NCI-H226 (cell line): ENCODE measurements around the gene LPIN3.

Source experiments
- DNase-seq: peaks from one replicate; pipeline ENCODE4 v3.0.0-alpha.2; 2015

The LPIN3 gene

DNA sequence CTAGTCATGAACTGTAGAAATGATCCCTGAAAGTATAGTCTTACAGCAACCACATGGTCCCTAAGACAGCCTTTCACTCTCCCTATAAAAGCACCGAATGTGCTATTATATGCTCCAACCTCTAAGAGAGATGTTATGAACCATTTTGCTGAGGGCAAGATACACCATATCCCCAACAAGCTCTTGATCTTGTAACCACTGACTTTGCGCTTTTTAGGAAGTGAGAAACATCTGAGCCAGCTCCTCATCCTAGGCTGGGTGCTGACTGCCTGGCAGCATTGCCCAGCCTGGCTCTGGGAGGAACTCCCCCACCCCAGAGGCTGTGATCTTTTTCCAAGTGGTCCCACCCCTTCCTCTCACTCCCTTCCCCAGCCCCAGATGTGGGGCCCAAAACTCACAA, 29.1 kb downstream of the LPIN3 start:
- no peak for DNase-seq

DNA sequence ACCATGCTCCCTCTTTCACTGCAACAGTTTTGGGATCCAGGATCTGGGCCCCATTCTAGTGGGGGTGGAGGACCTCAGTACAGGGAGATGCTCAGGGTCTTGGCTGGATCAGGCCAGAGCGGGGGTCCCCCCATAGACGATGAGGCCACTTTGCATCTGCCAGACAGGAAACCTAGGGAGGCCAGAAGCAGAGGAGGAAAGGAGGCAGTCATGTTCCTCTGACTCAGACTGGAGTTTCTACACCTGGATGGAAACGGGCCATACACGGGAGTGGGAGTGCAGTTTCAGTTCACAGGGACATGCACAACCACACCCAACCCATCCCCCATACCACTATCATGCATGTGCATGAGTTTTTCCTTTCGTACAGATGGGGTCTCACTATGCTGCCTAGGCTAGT, 29.6 kb downstream of the LPIN3 start:
- no peak for DNase-seq

DNA sequence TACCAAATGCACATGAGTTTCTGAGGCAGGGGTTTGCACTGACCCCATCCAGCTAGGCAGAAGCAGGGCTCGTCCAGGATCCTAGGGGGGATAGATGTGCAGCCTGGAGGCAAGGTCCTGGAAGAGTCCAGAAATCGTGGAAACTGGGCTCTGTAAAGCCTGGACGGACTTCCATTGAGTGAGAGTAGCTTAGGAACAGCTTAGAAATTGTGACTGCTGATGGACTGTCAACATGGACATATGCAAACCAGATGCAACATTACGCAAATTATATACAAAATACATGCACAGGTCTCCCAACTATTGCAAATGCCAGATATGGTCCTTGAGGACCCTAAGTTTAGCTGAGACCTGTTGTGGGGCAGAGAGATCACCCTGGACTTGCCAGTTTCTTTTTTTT, 30.8 kb downstream of the LPIN3 start:
- no peak for DNase-seq

DNA sequence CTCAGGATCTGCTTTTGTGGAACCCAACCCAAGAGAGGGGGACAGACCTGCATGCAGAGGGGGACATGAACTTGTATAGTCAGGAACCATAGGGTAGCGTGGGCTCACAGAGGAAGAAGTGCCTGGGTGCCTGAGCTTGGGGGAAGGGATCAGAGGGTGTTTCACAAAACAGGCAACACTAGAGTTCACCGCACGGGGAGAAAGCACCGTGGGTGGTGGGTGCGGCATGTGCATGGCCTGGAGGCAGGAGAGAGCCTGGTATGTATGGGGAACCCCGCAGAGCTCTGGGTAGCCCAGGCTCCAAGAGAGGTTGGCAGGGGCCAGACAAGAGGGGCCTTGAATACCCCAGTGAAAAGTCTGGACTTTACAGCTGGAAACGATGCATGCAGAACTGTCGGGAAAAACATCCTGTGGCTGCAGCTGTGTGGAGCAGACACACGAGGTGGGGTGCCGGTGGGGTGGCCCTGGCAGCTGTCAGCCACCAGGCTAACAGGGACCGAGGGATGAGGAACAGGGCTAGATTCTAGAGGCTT, 32.7 kb downstream of the LPIN3 start:
- DNase-seq: no peak

DNA sequence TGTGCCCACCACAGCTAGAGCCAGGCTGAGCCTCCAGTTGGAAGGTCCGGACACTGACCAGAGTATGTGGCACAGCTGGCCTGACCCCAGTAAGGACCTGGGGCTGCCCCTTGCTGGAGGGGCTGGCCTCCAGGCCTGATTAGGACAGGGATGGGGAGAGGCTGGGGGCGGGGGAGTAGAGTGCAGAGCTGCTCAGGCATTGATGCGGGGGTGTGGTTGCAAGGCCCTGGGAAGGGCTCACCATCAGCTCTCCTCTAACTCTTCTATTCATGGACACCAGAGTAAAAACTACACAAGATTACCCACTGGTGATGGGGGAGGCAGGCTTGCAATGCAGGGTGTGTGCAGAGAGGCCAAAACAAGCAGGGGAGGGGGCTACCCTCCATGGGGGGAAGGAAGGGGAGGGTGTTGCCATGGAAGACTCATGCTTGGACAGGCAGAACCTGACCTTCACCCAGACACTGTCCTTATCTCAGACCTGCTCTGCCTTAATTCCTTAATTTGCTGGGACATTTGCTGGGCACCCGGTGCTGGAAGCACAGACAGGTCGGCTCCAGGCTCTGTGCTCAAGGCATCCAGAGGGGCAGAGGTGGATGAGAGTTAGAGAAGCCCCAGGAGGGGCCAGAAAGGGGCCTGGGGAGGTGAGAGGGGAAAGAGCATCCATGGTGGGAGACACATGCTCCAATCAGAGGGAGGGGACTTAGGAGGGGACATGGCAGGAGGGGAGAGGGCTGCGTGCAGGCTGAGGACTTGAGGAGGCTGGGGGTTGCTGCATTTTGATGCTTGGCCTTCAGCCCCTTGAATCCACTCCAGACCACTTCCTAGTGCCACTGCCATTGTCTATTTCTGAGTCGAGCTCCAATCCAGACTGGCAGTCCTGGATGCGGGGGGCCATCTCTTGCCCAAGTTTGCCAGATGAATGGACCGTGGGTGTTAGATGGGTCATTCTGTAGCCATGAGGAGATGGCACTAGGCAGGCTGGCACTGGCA, 33.6 kb downstream of the LPIN3 start:
- DNase-seq: no peak

DNA sequence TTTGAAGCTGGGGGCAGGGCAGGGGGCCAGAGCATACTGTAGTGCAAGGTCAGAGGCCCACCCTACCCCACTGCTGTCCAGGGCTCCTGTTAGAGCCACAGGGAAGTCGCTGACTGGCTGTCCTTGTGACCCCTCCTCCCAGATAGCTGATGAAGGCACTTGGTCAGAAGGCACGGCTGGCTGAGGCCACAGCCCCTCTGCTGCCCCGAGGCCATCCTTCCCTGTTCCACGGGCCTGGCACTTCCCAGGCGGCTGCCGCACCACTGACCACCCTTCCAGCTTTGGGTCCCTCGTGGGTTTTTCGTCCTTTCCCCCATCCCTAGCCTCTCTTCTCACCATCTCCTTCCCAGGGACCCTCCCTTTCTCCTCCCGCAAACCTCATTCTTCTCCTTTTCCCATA, 35.2 kb downstream of the LPIN3 start:
- DNase-seq: no peak

DNA sequence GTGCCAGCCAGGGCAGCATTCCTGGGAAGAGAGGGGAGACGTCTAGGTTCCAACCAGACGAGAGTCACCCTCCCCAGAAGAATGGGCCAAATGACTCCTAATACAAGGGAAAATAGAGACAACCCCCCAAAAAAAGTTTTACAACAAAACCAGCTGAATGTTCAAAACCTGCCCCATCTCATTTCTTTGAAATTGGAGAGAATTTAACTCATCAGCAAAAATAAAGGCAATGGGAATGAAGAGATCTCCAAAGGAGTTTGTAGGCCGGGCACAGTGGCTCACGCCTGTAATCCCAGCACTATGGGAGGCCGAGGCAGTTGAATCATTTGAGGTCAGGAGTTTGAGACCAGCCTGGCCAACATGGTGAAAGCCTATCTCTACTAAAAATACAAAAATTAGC, 35.7 kb downstream of the LPIN3 start:
- no peak for DNase-seq

DNA sequence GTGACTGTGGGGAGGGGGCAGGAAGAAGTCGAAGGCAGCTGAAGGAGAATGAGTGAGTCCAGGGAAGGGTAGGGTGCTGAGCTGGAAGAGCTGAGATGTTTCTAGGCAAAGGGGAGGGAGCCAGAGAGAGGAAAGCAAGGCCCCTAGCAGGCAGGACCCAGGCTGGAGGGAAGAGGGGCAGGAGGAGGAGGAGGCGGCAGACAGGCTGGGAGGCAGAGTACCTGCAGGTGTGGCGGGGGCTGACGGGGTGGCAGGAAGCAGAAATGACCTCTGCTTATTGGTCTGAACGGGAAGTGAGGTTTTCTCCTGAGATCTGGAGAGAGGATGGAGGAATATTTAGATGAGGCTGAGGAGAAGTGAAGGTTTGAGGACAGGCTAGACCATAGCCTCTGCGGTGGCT, 36.7 kb downstream of the LPIN3 start:
- no peak for DNase-seq

DNA sequence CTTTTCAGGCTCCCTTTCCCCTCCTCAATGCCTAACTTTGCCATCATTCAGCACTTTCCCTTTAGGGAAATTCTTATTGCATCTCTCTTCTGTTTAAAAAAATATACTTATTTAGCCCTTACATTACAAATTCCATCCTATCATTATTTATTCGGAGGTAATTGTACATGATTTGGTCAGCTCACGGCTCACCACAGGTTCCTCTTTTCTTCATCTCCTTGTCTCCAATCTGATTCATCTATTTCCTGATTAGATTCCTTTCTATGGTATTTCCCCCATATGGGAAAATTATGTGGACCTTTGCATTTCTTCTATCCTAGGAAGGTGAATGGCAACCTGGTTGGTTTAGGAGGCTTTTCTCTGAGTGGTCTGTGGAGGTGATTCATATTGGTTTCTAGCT, 38.9 kb downstream of the LPIN3 start:
- DNase-seq: no peak

DNA sequence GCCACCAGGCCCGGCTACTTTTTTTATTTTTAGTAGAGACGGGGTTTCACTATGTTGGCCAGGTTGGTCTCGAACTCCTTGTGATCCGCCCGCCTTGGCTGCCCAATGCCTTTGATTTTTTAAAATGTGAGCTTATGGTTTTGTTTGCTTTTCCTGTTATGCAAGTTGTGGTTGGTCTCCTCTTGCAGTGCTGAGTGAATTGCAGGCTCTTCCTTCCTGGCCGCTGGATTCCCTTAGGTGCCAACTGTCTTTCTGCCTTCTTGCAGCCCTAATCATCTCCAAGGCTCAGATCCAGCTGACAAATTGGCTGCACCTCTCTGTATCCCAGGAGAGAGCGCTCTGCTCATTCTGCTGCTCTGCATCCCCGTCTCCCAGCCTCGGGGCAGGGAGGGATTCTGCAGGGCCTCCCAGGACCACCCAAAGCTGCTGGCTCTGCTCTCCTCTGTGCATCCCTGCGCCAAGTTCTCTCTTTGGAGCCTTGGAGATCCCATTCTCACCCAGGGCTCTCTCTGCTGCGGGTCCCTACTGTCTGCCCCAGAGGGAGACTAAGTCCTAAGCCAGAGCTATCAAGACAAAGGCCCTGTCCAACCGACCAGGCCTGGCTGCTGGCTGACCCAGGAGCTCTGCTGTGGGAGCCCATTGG, 40.1 kb downstream of the LPIN3 start:
- DNase-seq: no peak

DNA sequence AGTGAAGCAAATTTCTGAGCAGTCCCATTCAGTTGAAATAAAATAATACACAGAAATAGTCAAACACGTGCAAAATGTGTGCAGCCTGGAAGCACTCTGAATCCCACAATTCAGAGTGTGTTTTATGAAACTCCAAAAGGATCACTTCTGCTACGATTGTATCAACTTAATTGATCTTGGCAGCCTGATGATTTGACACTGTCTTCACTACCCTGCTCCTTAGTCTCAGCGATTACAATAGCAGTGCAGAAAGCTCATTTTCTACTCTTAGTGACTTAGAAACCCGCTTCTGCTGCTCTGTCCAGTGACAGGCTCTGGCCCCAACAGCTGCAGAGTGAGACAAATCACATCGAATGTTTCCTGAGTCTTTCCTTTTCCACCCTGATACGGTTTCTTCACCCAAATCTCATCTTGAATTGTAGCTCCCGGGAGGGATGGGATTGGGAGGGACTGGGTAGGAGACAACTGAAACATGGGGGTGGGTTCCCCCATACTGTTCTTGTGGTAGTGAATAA, 42.2 kb downstream of the LPIN3 start:
- no peak for DNase-seq

DNA sequence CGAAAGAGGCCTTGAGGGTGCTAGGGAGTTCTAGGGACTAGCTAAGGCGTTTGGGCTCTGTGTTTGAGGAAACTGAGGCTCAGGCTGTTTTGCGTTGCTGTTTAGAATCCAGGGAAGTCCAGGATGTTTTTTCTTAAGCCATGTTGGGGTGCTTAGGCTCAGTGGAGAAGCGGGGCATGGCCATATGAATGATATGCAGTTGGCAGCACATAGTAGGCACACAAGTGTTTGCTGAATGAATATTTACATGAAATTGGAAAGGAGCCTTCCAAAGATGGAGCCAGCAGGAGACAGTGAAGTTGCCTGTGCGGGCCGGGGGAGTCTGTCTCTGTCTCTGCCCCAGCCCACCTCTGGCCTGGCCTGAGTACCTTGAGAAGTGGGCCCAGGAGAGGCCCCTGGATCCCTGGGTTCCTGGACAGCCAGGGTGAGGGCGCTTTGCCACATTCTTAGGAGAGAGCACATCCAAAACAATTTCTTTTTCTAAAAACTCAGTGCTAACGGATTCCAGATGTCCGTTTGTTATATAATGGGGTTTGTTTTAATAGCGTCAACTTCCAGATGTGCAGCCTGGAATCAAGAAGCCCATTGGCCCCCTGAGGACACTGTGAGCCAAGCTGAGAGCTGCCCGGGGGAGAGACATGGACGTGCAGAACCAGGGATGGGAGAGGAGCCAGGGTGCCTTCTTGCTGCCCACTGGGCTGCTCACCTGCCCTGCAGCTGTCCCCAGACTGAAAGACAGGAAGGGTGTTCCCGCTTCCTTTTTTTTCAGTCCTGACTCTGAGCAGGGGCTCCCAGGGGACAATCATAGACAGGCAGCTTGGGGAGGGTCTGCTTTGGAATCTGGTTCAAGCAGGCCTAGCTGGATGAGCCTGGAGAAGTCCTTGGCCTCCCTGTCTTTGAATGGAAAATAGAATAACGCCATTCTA, 46.1 kb downstream of the LPIN3 start:
- DNase-seq: no peak

DNA sequence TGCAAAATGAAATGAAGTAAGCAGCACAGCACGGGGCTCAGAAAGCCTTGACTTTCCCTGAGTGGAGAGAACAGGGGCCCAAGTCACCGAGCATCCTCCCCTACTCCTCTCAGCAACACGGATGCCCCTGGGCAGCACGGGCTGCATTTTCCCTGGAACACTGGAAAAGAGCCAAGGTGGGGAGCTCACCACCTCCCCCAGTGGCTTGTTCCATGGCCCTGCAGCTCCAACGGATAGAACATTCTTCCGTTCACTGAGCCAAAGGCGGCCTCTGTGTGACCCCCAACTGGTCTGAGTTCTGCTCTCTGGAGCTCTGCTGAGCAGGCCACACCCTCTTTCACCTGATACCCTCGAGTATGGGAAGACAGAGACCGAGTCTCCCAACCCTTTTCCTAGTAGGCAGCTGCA, 46.8 kb downstream of the LPIN3 start:
- no peak for DNase-seq

DNA sequence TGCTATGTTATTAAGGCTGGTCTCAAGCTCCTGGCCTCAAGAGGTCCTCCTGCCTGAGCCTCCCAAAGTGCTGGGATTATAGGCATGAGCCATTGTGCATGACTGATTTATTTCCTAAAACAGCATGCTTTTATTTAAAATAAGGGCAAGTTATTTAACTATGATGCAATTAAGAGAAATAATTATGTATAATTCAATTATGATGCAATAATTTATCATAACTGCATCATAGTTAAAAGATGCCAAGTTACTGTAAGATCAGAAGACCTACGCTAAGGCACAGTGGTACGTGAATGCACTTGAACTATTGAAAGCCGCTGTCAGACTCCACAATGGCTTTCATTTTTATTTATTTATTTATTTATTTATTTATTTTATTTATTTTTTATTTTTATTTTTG, 50.3 kb downstream of the LPIN3 start:
- DNase-seq: no peak

DNA sequence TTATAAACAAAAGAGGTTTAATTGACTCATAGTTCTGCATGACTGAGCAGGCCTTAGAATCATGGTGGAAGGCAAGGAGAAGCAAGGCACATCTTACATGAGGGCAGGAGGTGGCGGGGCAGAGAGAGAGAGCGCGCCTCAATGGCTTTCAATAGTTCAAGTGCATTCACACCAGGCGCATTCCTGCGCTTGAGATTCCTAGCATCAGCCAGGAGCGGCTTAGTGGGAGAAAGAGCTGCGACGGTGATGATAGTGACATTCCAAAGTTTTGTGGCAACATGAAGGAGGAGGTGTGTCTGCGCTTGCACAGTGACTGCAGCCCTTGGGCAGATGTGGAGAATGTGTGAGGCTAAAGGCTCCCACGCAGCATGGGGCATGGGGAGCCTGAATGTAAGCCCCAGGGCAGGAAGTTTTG, 51.0 kb downstream of the LPIN3 start:
- DNase-seq: no peak

DNA sequence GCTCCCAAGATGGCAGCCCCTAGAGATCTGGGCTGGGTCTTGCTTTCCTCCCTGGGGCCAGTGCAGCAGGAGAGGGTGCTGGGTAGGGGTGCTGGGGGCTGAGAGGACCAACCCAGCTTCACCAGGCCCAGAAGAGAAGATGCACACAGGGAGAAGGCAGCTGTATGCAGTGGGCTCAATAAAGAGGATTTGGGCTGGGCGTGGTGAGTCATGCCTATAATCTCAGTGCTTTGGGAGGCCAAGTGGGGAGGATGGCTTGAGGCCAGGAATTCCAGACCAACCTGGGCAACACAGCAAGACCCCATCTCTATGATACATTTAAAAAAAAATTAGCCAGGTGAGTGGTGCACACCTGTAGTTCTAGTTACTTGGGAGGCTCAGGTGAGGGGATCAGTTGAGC, 51.7 kb downstream of the LPIN3 start:
- DNase-seq: no peak

DNA sequence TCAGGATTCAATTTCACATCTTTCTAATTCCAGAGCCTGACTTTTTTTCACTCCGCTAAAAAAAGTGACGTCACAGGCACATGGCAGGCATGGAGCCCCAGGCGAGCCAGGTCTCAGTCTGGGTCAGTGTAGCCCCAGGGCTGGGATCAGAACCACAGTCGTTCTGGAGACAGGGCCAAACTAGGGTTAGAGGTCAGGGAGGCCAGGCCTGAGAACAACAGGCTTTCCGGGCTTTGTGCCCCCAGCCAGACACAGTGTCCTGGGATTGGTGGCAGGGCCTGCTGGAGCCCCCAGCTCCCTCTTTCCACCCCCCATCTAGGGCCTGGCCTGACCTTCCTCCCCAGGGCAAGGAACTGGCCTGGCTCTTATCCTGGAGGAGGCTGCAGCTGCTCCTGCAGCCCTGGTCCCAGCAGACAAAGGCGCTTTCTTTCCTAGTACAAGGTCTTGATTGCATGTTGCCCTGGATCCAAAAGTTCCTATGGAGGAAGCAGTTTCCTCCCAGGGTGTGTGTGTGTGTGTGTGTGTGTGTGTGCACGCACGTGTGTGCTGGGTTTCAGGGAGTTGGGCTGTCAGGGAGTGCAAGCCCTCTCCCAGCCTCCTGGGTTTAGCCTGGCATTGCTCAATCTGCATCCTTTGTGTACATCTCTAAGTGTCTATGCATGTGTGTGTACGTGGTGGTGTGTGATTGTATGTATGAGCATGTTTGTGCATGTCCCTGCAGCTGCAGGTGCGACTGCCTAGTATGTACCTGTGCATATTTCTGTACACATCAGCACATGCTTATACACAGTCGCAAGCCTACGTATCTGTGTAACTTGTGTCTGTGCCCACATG, 52.5 kb downstream of the LPIN3 start:
- DNase-seq: no peak

DNA sequence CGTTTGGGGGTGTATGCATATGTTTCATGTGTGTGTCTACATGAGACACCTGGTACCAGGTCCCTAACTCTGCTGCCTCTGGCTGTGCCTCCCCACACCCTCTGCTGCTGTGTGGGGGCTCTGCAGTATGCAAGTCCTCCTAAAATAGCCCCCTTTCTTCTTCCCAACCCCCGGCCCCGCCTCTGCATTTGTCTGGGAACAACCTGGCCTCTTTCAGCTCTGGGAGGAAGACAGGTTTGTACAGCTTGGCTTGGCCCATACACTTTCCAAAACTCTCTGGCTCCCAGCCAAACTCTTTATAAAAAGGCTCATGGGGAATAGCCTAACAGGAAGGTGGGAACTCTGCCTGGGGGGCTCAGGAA, 53.1 kb downstream of the LPIN3 start:
- no peak for DNase-seq

DNA sequence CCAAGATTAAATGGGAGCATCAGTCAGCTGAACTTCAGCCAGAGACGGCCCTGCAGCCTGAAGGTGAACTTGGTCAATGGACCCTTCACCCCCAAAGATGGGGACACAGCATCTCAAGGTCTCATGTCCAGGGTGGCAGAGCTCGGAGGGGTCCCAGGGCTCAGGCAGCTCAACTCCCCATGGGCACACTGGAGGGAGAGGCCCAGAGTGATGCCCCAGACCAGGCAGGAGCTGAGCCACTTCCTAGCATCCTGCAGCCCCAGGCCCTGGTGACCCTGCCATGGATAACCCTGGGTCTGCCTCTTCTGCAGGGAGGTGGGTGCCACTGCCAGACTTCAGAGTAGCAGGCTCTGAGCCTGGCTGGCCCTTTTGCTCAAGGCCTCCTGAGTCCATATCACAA, 53.5 kb downstream of the LPIN3 start:
- DNase-seq: no peak

DNA sequence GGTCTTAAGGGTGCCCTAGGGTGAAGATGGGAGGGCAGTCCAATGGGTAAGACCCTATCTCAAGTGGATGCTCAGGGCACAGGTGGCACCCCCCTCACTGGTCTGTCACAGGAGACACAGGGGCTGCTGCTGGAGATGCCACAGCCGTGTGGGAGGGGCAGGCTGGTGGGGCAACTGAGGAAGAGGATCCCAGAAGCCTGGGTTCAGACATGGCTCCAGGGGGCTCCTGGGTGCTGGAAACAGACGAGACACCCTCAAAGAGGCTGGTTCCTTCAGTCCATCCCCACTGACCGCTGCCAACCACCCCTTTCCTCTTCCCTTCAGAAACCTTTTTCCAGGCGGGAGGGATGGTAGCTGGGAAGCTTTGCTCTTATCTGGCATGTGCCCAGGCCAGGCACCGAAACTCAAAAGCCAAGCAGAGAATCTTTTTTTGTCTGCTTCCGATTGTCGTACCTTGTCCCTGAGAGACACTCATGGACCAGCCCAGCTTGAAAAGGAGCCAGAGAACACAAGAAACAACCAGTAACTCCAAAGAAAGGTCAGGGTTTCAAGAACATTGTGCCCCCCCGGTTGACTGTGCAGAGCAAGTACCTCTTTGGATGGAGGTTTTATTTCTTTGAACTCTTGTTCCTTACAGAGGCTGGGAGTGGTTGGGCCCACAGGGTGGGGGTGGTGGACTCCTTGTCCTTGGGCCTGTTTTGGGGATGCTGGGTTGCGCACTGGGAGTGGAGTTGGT, 54.5 kb downstream of the LPIN3 start:
- DNase-seq: no peak
